GM10847 (cell line): Measurements from ENCODE around the gene SOCS1.

ENCODE experiments used
- POLR2A ChIP-seq: IDR thresholded peaks from 2 replicates; pipeline ENCODE4 v1.6.1; 2011; ENCODE audit not compliant: insufficient read length; ENCODE audit errors: extremely low read depth

The SOCS1 gene

GRCh38 chr16:11241480-11242204 lies 14.4 kb downstream of the SOCS1 start:
- no peak for TF ChIP-seq POLR2A

DNA sequence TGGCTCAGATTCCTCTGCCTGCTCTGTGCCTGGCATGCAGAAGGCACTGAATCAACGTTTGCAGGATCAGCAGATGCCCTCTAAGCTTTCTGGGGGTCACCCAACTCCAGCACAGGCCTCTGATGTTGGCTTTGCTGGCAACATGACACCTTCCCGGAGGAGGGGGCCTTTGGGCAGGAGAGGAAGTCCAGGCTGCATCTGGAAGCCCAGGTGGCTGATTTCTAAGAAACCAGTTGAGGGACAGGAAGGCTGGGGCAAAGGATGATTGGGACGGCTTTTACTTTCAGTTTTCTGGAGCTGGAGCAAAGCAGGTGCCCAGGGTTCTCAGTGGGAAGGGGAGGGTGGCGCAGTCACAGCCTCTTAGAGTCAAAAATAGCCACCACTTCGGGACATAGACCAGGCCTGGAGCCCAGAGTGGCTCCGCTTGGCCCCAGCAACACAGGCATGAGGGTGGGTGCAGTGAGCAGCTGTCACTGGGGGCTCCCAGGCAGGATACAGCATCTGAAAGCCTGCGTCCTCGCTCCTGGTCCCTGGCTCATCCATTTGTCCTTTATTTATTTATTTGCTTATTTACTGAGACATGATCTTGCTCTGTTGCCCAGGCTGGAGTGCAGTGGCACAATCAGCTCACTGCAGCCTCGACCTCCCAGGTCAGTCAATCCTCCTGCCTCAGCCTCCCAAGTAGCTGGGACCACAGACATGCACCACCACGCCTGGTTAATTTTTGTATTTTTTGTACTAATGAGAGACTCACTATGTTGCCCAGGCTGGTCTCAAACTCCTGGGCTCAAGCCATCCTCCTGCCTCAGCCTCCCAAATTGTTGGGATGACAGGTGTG lies 15.1 kb downstream of the SOCS1 start:
- TF ChIP-seq POLR2A, result no peak

DNA sequence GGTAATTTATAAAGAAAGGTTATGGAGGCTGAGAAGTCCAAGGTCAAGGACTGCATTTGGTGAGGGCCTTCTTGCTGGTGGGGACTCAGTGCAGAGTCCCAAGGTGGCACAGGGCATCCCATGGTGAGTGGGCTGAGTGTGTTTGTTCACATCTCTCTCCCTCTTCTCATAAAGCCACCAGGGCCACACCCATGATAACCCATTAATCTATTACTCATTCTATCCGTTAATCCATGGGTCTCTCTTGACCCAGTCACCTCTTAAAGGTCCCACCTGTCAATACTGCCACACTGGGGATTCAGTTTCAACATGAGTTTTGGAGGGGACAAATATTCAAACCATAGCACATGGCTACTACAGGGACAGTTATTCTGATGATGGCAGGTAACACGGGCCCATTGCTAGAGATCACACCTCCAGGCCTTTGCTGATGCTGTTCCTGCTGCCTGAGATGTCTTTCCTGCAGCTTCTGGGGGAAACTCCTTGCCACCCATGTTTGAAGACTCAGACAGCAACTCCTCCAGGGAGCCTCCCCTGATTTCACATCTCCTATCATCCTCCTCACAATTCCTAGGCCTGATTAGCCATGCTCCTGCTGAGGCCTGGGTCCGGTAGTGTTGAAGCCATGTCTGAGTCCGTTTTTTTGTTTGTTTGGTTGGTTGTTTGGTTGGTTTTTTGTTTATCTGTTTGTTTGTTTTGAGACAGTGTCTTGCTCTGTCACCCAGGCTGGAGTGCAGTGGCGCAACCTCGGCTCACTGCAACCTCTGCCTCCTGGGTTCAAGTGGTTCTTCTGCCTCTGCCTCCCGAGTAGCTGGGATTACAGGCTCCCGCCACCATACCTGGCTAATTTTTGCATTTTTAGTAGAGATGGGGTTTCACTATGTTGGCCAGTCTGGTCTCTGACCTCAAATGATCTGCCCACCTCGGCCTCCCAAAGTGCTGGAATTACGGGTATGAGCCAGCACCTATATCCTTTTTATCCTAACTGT lies 16.1 kb downstream of the SOCS1 start:
- no peak for TF ChIP-seq POLR2A

DNA sequence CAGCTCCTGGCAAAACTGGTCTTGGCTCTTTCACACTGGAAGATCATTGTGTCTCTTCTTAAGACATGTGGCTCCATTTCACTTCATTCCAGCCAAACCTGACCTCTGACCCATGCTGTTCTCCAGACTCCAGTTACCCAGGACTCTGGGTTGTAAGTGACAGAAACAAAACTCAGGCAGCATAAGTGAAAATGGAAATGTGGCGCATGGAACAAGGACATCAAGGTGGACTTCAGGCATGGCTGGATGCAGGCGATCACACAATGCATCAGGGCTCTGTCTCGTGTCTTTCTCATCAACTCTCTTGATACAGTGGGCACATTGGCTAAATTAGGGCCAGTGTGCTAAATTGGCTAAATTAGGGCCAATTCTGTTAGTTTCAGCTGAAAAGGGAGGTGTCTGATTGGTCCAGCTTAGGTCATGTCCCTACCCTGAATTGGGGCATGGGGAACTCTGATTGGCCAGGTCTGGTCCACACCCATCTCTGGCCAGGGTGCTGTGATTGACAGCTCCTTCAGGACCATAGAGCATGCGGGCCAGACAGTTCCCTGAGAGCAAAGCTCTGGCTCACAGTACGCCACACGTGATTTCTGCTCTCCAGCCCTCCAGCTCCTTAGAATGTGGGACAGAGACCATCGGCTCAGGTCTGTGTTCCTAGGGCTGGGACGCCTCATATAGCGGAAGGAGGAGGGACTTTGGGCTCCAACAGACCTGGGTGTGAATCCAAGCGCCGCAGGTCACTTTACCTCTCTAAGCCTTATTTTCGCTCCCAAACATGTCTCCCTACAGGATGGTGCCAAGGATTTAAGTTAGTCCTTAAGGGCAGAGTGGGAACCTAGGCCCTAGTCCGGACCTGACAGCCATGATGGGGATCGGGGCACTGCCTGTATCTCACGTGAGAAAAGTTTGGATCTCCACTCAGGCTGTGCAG lies 17.5 kb downstream of the SOCS1 start:
- TF ChIP-seq POLR2A, result no peak

DNA sequence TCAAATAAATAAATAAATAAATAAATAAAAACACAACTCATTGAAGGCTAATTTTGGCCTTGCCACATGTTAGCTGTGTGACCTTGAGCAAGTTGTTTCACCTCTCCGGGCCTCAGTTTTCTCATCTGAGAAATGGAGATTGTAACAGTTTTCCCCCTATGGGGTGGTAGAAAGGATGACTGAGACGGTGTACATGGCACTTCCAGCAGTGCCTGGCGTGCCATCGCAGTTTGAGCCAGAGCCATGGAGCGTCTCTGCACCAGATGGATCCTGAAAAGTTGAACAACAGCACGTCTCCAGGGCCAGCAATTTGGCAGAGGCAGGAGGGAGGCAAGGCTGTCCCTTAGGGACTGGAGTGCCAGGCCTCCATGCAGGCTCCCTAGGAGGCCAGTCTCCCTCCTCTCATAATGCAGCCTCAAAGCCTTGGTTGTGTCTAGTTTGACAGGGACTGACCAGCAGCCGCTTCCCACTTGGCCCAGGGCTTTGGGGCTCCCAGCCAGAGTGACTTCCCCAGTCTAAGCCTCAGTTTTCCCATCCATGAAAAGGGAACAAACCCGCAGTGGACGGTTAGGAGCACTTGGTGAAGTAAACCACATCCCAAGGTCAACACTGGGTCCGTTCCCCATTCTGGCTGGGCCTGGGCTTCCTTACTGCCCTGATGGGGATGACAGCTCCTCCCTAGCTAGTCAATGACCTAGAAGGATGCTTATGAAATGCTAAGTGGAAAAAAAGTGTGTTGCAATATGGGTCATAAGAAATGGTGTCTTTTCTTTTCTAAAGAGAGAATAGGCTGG lies 19.3 kb downstream of the SOCS1 start:
- no peak for TF ChIP-seq POLR2A

DNA sequence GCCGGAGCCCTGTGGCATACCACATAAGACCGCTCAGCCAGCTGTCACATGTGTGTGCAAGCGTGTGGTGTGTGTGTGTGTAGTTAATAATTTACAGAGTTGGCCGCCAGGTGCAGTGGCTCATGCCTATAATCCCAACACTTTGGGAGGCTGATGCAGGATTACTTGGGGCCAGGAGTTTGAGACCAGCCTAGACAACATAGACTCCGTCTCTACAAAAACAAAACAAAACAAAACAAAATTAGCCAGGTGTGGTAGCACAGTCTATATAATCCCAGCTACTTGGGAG lies 20.4 kb downstream of the SOCS1 start:
- no peak for TF ChIP-seq POLR2A

DNA sequence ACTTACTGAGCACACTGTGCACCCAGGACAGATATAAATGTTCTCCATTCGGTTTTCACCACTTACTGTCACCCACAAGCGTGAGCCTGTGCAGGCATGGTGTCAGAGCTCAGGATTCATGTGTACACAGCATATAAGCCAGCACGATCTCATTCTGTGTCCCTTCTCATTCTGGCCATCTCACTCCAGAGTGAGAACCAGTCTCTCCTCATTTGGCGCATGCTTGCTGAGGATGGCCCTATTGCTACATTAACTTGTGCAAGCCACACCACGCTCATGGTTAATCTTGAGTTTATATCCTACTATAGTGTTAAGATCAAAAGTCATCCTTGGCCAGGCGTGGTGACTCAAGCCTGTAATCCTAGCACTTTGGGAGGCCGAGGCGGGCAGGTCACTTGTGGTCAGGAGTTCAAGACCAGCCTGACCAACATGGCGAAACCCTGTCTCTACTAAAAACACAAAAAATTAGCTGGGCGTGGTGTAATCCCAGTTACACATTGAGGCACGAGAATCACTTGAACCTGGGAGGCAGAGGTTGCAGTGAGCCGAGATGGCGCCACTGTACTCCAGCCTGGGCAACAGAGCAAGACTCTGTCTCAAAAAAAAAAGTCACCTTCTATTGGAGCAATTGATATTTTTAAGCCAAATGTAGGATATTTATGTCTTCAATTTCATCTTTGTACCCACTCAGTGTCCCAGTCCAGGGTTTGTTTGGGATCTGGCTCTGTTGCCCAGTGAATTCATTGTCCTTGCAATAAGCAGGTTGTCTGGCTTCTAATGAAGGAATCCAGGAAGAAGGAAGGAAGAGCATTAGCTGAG lies 20.9 kb downstream of the SOCS1 start:
- no peak for TF ChIP-seq POLR2A

DNA sequence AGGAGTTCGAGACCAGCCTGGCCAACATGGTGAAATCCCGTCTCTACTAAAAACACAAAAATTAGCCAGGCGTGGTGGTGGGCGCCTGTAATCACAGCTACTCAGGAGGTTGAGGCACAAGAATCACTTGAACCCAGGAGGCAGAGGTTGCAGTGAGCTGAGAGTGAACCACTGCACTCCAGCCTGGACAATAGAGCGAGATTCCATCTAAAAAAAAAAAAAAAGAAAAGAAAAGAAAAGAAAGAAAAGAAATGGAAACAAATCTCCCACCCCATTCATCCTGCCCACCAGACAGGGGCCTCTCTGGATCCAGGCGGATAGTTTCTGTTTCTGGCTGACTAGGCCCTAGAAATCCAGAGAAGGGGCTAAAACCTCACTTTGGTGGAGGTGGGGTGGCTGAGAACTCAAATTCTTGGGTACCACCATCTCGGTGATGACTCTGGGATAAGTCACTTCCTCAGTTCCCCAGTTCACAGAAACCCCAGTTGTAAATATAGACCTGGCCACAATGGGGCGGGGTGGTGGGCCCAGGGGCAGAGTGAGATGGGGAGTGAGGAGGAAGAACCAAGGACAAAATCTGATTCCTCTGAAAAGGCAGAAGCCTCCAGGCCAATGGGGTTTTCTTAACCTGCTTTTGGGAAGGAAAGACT lies 22.2 kb downstream of the SOCS1 start:
- TF ChIP-seq POLR2A, result no peak

GRCh38 chr16:11232852-11233726 lies 22.9 kb downstream of the SOCS1 start:
- TF ChIP-seq POLR2A, result no peak

- no peak for TF ChIP-seq POLR2A
These were observed 23.6 kb downstream of the SOCS1 start for GRCh38 chr16:11232302-11232851.

DNA sequence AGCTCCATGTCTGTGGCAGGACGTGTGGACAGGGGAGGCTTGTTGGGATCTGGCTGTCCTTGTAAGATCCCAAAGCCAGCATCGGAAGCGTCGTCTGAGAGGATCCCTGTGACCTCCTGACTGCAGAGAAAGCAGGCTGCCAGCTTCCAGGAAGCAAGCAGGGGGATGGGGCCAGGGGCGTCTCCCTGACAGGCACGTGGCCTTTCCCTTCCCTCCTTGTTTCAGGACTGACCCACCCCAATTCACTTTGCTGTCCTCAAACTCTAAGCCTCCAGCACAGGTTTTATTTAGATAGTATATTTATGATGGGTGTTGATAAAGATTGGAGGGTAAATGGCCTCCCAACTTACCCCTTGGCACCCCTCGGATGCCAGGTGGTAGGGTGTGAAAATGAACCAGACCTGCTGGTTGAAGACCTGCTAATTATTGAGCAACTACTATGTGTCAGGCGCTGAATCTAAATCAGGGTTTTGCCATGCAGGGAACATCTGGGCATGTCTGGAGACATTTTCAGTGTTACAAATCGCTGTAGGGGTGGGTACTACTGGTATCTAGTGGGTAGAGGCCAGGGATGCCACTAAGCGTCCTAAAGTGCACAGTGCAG lies 24.5 kb downstream of the SOCS1 start:
- TF ChIP-seq POLR2A, result no peak
